Naive thymus-derived CD8-positive, alpha-beta T cell (primary cell): Measurements from ENCODE around the gene LTC4S. TPM values are rescaled to one million over a fixed set of nuclear protein-coding genes. Genes with fewer than 3 reads are reported as not detected.

Source experiments
- ATAC-seq, 2 donors: fragments of 150-1000 bp; cut with Tn5 transposase in 1 of 2; sonication (Bioruptor Pico), chemical (Tn5 transposase) in 1 of 2; 1 replicate in 1 of 2; 2 replicates in 1 of 2; pipeline ENCODE4 v1.10.0; 2021; ENCODE audit warnings: mild to moderate bottlenecking in 2 of 2, moderate library complexity in 2 of 2
- POLR2A ChIA-PET: fragments of 350-600 bp; sonication (Branson Sonifier 250); formaldehyde crosslinking; loops from one replicate; lab custom pipeline; 2021; ENCODE audit warnings: antibody characterized with exemption; lab: Charles Lee
- DNase-seq, 10 donors: peaks; one replicate each; pipeline versions ENCODE4 v3.0.0 to v3.0.0-alpha.2; 2020 to 2022
- H3K27ac Mint-ChIP-seq, 10 donors: one replicate each; pipeline ENCODE4 v1.8.0; 2020 to 2022; ENCODE audit warnings: mild to moderate bottlenecking in 10 of 10, mixed read lengths in 10 of 10, moderate library complexity in 4 of 10, inconsistent platforms in 1 of 10
- H3K27me3 Mint-ChIP-seq, 5 donors: one replicate each; pipeline ENCODE4 v1.8.0; 2021 to 2022; ENCODE audit warnings: mixed read lengths in 5 of 5
- H3K36me3 Mint-ChIP-seq, 3 donors: one replicate each; pipeline ENCODE4 v1.8.0; 2020 to 2022; ENCODE audit warnings: mixed read lengths in 3 of 3, mild to moderate bottlenecking in 2 of 3, inconsistent platforms in 1 of 3
- H3K4me1 Mint-ChIP-seq, 4 donors: one replicate each; pipeline ENCODE4 v1.8.0; 2021 to 2022; ENCODE audit warnings: mixed read lengths in 4 of 4
- H3K4me3 Mint-ChIP-seq, 10 donors: one replicate each; pipeline ENCODE4 v1.8.0; 2020 to 2022; ENCODE audit warnings: mild to moderate bottlenecking in 10 of 10, mixed read lengths in 10 of 10, moderate library complexity in 6 of 10, inconsistent platforms in 1 of 10
- H3K9me3 Mint-ChIP-seq, 9 donors: one replicate each; pipeline ENCODE4 v1.8.0; 2020 to 2022; ENCODE audit warnings: mixed read lengths in 9 of 9, mild to moderate bottlenecking in 3 of 9, inconsistent platforms in 1 of 9, moderate library complexity in 1 of 9
- polyA plus RNA-seq, 3 donors: library from polyadenylated mRNA; unstranded; fragments of 300-500 nt; fragmentation: Illumina TruSeq; gene quantifications; one replicate each; pipeline ENCODE4 v1.2.3, GENCODE V29; 2021
- total RNA-seq, 8 experiments: library from RNA in 2 of 8; stranded (reverse) in 2 of 8; gene quantifications; one replicate each; pipeline ENCODE4 v1.2.3 and lab custom pipeline; 2021 to 2026

LTC4S gene
- total and polyA plus RNA-seq, 5 experiments from 2014 or later = 1.5 to 6.1 (median 2.9) TPM

GRCh38 chr5:179762781-179763176 is 31.0 kb upstream of the LTC4S start:
- POLR2A ChIA-PET = interaction anchor here (0.6 to 2.1 kb wide), 3 partner anchors 31 to 1584 kb away, joined by 3 to 14 read pairs (median 6); partner anchors contain the start of gene LTC4S
- H3K4me3 Mint-ChIP-seq = no peak overlapping the region
- H3K36me3 Mint-ChIP-seq = peaks cover 0 to 36% (median 0%) of the 10 kb centered on the region in 3 donors
- H3K27ac Mint-ChIP-seq = peak overlapping the region in 8 of 10 donors; percentile 37 to 93 (median 78)
- no peaks in the 10 kb centered on the region for H3K27me3 Mint-ChIP-seq
- ATAC-seq = peak in 1 of 2 donors; percentile 4
- no peaks in the 10 kb centered on the region for H3K9me3 Mint-ChIP-seq
- H3K4me1 Mint-ChIP-seq = peaks cover 33 to 74% (median 59%) of the 10 kb centered on the region in 4 donors
- no peak for DNase-seq

- DNase-seq (peak; percentile 20 to 76 (median 52)), ATAC-seq (peak; percentile 63 to 81)
- Mint-ChIP-seq H3K4me1 (peaks cover 33 to 73% (median 60%) of the 10 kb centered on the region in 4 donors), H3K4me3 (peak overlapping the region in 2 of 10 donors; percentile 24 to 36), H3K27ac (peak overlapping the region in 5 of 10 donors; percentile 2 to 88 (median 28)), H3K9me3 (no peaks in the 10 kb centered on the region), H3K36me3 (peaks cover 0 to 42% (median 0%) of the 10 kb centered on the region in 3 donors), H3K27me3 (no peaks in the 10 kb centered on the region)
- POLR2A ChIA-PET = interaction anchor here (0.6 to 2.1 kb wide), 6 partner anchors 12 to 1585 kb away, joined by 3 to 14 read pairs (median 4); partner anchors contain the start of gene LTC4S
Observed at GRCh38 chr5:179763215-179763945, 30.4 kb upstream of the LTC4S start.

GRCh38 chr5:179764056-179764455 is 29.7 kb upstream of the LTC4S start:
- DNase-seq (no peak), ATAC-seq (no peak)
- Mint-ChIP-seq H3K27ac (peak overlapping the region in 2 of 10 donors; percentile 17 to 63), H3K27me3 (no peaks in the 10 kb centered on the region), H3K4me1 (peaks cover 33 to 72% (median 59%) of the 10 kb centered on the region in 4 donors), H3K4me3 (no peak overlapping the region), H3K36me3 (peaks cover 0 to 45% (median 0%) of the 10 kb centered on the region in 3 donors), H3K9me3 (no peaks in the 10 kb centered on the region)
- POLR2A ChIA-PET = interaction anchor here (0.6 to 1.3 kb wide), 3 partner anchors 25 to 91 kb away, joined by 3 to 4 read pairs (median 3); no protein-coding TSS in a partner anchor

- POLR2A ChIA-PET = no interaction called here
- H3K36me3 Mint-ChIP-seq = peaks cover 0 to 53% (median 0%) of the 10 kb centered on the region in 3 donors
- DNase-seq (peak in 1 of 10 donors; percentile 61), ATAC-seq (no peak)
- peaks cover 22 to 58% (median 46%) of the 10 kb centered on the region in 4 donors for H3K4me1 Mint-ChIP-seq
- H3K4me3 Mint-ChIP-seq = no peak overlapping the region
- H3K27ac Mint-ChIP-seq = peak overlapping the region in 1 of 10 donors; percentile 60
- no peaks in the 10 kb centered on the region for H3K27me3 Mint-ChIP-seq
- H3K9me3 Mint-ChIP-seq = no peaks in the 10 kb centered on the region
Observed at GRCh38 chr5:179765400-179765799, 28.4 kb upstream of the LTC4S start.

GRCh38 chr5:179766021-179766725 is 27.6 kb upstream of the LTC4S start:
- POLR2A ChIA-PET = interaction anchor here (0.6 kb wide), 1 partner anchor 24 kb away, joined by 3 read pairs; no protein-coding TSS in a partner anchor
- DNase-seq (peak in 1 of 10 donors; percentile 55), ATAC-seq (no peak)
- H3K27me3 Mint-ChIP-seq = no peaks in the 10 kb centered on the region
- H3K9me3 Mint-ChIP-seq = no peaks in the 10 kb centered on the region
- peaks cover 19 to 52% (median 39%) of the 10 kb centered on the region in 4 donors for H3K4me1 Mint-ChIP-seq
- H3K4me3 Mint-ChIP-seq = no peak overlapping the region
- H3K27ac Mint-ChIP-seq = no peak overlapping the region
- H3K36me3 Mint-ChIP-seq = peaks cover 0 to 61% (median 4%) of the 10 kb centered on the region in 3 donors

GRCh38 chr5:179766726-179767455 is 26.9 kb upstream of the LTC4S start:
- no peaks in the 10 kb centered on the region for H3K27me3 Mint-ChIP-seq
- POLR2A ChIA-PET = interaction anchor here (0.7 to 0.9 kb wide), 2 partner anchors 37 to 153 kb away, joined by 4 to 6 read pairs; no protein-coding TSS in a partner anchor
- ATAC-seq = no peak
- peaks cover 0 to 68% (median 4%) of the 10 kb centered on the region in 3 donors for H3K36me3 Mint-ChIP-seq
- no peak overlapping the region for H3K4me3 Mint-ChIP-seq
- no peaks in the 10 kb centered on the region for H3K9me3 Mint-ChIP-seq
- peak overlapping the region in 1 of 10 donors; percentile 5 for H3K27ac Mint-ChIP-seq
- DNase-seq = no peak
- peaks cover 16 to 46% (median 33%) of the 10 kb centered on the region in 4 donors for H3K4me1 Mint-ChIP-seq

GRCh38 chr5:179767496-179768100 is 26.2 kb upstream of the LTC4S start:
- Mint-ChIP-seq H3K27ac (peak overlapping the region in 1 of 10 donors; percentile 27), H3K4me3 (no peak overlapping the region), H3K36me3 (peaks cover 0 to 75% (median 4%) of the 10 kb centered on the region in 3 donors), H3K27me3 (no peaks in the 10 kb centered on the region), H3K9me3 (no peaks in the 10 kb centered on the region), H3K4me1 (peaks cover 13 to 39% (median 26%) of the 10 kb centered on the region in 4 donors)
- ATAC-seq (no peak), DNase-seq (no peak)
- POLR2A ChIA-PET = interaction anchor here (0.7 to 0.9 kb wide), 2 partner anchors 38 to 152 kb away, joined by 4 to 6 read pairs; no protein-coding TSS in a partner anchor

GRCh38 chr5:179768326-179769085 is 25.3 kb upstream of the LTC4S start:
- H3K36me3 Mint-ChIP-seq = peaks cover 0 to 83% (median 4%) of the 10 kb centered on the region in 3 donors
- H3K27me3 Mint-ChIP-seq = no peaks in the 10 kb centered on the region
- POLR2A ChIA-PET = no interaction called here
- no peaks in the 10 kb centered on the region for H3K9me3 Mint-ChIP-seq
- ATAC-seq = no peak
- H3K4me3 Mint-ChIP-seq = no peak overlapping the region
- H3K27ac Mint-ChIP-seq = peak overlapping the region in 3 of 10 donors; percentile 9 to 27 (median 24)
- peaks cover 6 to 30% (median 17%) of the 10 kb centered on the region in 4 donors for H3K4me1 Mint-ChIP-seq
- DNase-seq = no peak

- H3K27ac Mint-ChIP-seq = peak overlapping the region in 1 of 10 donors; percentile 20
- no peak for DNase-seq
- peaks cover 0 to 90% (median 7%) of the 10 kb centered on the region in 3 donors for H3K36me3 Mint-ChIP-seq
- no peaks in the 10 kb centered on the region for H3K27me3 Mint-ChIP-seq
- H3K9me3 Mint-ChIP-seq = no peaks in the 10 kb centered on the region
- no peak for ATAC-seq
- POLR2A ChIA-PET = interaction anchor here (0.7 kb wide), 1 partner anchor 21 kb away, joined by 3 read pairs; no protein-coding TSS in a partner anchor
- peaks cover 0 to 26% (median 14%) of the 10 kb centered on the region in 4 donors for H3K4me1 Mint-ChIP-seq
- H3K4me3 Mint-ChIP-seq = no peak overlapping the region
Observed at GRCh38 chr5:179769271-179769670, 24.5 kb upstream of the LTC4S start.

GRCh38 chr5:179769796-179770195 is 24.0 kb upstream of the LTC4S start:
- H3K27ac Mint-ChIP-seq = peak overlapping the region in 3 of 10 donors; percentile 20 to 71 (median 29)
- DNase-seq (no peak), ATAC-seq (no peak)
- peaks cover 0 to 26% (median 15%) of the 10 kb centered on the region in 4 donors for H3K4me1 Mint-ChIP-seq
- H3K27me3 Mint-ChIP-seq = no peaks in the 10 kb centered on the region
- no peaks in the 10 kb centered on the region for H3K9me3 Mint-ChIP-seq
- POLR2A ChIA-PET = interaction anchor here (0.7 kb wide), 1 partner anchor 21 kb away, joined by 3 read pairs; no protein-coding TSS in a partner anchor
- no peak overlapping the region for H3K4me3 Mint-ChIP-seq
- H3K36me3 Mint-ChIP-seq = peaks cover 0 to 95% (median 7%) of the 10 kb centered on the region in 3 donors
